ENCODE results near the gene SULT1A2. TPM values are rescaled to one million over a fixed set of nuclear protein-coding genes. Genes with fewer than 3 reads are reported as not detected.
"Not testable (repeated sequence)": the region's sequence is repeated elsewhere in the genome, so short reads cannot be mapped to it uniquely, and the experiment has no call there.

Gene SULT1A2
- total and polyA plus RNA-seq, 11 donors = 0.37 to 2.4 (median 0.70) TPM

DNA sequence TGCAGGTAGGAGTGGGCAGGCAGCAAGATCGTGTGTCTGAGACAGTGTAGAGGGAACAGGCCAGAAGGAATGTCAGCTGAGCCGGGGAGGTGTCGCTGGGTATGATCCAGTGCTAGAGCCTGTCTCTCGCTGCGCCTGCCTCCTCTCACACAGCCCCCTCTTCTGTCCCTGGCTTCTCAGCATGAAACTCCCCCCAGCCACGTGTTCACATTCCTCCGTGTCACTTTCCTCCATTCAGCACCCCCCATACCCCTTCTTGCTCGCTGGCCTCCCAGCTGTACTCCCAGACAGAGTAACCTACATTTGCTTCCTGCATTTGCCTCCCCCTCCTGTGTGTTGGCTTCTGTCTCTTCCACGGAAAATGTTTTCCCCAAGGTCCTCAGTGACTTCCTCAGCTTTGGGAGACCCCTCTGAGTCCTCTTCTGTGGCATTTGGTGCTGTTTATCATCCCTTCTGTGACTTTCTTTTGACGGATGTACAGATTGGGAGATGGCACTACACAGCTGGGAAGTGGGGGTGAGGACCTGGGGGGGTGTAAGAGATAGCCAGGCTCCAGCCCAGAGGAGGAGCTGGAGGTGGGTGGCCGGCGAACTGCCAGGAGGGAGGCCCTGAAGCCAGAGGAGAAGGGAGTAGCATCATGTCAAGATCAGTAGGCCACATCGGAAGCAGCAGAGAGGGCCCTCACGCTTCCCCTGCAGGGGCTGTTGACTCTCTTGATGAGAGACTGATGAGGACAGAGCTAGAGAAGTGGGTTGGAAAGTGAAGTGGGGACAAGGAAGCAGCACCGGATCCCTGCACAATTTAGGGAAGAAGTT lies 23.9 kb downstream of the SULT1A2 start:
- 33 to 39% (median 35%) methylated on average over 15 of the region's 15 CpGs for WGBS, 4 donors
- peak; percentile 89 to 97 (median 92) for ATAC-seq
- TF ChIP-seq, protein P1, sequence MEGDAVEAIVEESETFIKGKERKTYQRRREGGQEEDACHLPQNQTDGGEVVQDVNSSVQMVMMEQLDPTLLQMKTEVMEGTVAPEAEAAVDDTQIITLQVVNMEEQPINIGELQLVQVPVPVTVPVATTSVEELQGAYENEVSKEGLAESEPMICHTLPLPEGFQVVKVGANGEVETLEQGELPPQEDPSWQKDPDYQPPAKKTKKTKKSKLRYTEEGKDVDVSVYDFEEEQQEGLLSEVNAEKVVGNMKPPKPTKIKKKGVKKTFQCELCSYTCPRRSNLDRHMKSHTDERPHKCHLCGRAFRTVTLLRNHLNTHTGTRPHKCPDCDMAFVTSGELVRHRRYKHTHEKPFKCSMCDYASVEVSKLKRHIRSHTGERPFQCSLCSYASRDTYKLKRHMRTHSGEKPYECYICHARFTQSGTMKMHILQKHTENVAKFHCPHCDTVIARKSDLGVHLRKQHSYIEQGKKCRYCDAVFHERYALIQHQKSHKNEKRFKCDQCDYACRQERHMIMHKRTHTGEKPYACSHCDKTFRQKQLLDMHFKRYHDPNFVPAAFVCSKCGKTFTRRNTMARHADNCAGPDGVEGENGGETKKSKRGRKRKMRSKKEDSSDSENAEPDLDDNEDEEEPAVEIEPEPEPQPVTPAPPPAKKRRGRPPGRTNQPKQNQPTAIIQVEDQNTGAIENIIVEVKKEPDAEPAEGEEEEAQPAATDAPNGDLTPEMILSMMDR (IDR thresholded peaks at IDR 0.05) = no peak
- no peak for TF ChIP-seq POLR2A (IDR thresholded peaks at IDR 0.05)
- Histone ChIP-seq H3K27me3 (no peaks in the 10 kb centered on the region), H3K27ac (peak overlapping the region in 9 of 12 donors; percentile 24 to 79 (median 54)), H3K9me3 (no peaks in the 10 kb centered on the region), H3K4me1 (peaks cover 0 to 27% (median 19%) of the 10 kb centered on the region in 12 donors), H3K4me3 (peak overlapping the region in 2 of 12 donors; percentile 5 to 28), H3K36me3 (no peaks in the 10 kb centered on the region)
- intact Hi-C loops (cut with DNase I) = no loop called here
- peak in 4 of 5 donors; percentile 48 to 72 (median 66) for DNase-seq

DNA sequence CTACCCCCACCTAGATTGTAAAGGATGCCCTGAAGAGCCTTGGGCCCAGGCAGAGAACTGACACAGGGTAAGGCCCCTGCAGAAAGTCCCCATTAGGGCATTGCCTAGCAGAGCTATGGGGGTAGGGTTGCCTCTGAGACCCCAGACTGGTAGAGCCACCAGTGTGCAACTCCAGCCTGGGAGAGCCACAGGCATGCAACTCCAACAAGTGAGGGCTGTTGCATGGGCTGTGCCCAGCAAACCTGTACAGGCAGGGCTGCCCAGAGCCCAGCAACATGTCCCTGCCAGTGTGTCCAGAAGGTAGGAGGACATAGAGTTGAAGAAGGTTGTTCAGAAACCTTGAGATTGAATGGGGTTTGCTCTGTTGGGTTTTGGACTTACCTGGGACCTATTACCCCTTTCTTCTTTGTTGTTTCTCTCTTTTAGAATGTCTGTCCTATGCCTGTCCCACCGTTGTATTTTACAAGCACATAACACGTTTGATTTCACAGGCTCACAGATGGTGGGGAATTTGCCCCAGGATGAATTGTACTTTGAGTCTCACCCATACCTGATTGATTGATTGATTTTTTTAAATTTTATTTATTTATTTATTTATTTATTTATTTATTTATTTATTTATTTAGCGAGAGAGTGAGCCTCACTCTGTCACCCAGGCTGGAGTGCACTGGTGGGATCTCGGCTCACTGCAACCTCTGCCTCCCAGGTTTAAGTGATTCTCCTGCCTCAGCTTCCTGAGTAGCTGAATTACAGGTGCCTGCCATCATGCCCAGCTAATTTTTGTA lies 26.7 kb downstream of the SULT1A2 start:
- intact Hi-C loops (cut with DNase I) = no loop called here
- Histone ChIP-seq H3K9me3 (peaks cover 0 to 13% (median 4%) of the 10 kb centered on the region in 12 donors), H3K4me1 (peaks cover 0 to 27% (median 19%) of the 10 kb centered on the region in 12 donors), H3K27ac (no peak overlapping the region), H3K4me3 (no peak overlapping the region), H3K27me3 (no peaks in the 10 kb centered on the region), H3K36me3 (peaks cover 0 to 1% (median 0%) of the 10 kb centered on the region in 9 donors)
- DNase-seq (no peak), ATAC-seq (no peak)
- TF ChIP-seq, protein P1 (IDR thresholded peaks at IDR 0.05) = no peak
- no peak for TF ChIP-seq POLR2A (IDR thresholded peaks at IDR 0.05)
- 96 to 99% (median 98%) methylated on average over 4 of the region's 4 CpGs for WGBS, 4 donors

DNA sequence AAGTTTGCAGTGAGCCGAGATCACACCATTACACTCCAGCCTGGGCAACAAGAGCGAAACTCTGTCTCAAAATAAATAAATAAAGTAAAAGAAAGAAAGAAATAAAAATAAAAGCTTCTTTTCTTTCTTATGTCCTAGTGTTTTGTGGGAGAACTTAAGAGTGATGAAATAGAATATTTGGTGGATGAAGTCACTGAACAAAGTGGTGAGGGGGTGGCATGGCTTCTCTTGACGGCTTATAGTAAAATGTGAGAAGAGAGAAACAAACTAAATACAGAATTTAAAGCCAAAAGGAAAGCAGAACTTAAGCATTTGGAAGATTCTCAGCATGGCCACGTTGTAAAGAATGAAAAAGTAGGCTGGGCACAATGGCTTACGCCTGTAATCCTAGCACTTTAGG lies 27.8 kb downstream of the SULT1A2 start:
- peaks cover 0 to 4% (median 0%) of the 10 kb centered on the region in 9 donors for H3K36me3 ChIP-seq
- WGBS, 4 donors = 89 to 93% (median 91%) methylated on average over 5 of the region's 5 CpGs
- peaks cover 0 to 24% (median 19%) of the 10 kb centered on the region in 12 donors for H3K4me1 ChIP-seq
- H3K4me3 ChIP-seq = no peak overlapping the region
- TF ChIP-seq, protein P1 (IDR thresholded peaks at IDR 0.05) = no peak
- DNase-seq = no peak
- peaks cover 0 to 13% (median 4%) of the 10 kb centered on the region in 12 donors for H3K9me3 ChIP-seq
- intact Hi-C loops (cut with DNase I) = no loop called here
- no peak for ATAC-seq
- no peaks in the 10 kb centered on the region for H3K27me3 ChIP-seq
- no peak overlapping the region for H3K27ac ChIP-seq

DNA sequence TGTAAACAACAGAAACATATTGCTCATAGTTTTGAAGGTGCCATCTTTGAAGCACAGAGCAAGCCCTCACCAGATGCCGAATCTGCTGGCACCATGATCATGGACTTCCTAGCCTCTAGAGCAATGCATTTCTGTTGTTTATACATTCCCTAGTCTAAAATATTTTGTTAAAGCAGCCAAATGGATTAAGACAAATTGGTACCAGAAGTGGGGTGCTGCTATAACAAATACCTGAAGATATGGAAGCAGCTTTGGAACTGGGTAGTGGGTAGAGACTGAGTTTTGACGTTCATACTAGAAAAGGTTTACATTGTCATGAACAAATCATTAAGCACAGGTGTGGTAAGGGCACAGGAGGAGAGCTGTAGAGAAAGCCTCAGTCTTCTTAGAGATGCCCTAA lies 29.6 kb downstream of the SULT1A2 start:
- H3K4me3 ChIP-seq = no peak overlapping the region
- intact Hi-C loops (cut with DNase I) = no loop called here
- no peak overlapping the region for H3K27ac ChIP-seq
- no peaks in the 10 kb centered on the region for H3K27me3 ChIP-seq
- peaks cover 0 to 4% (median 0%) of the 10 kb centered on the region in 9 donors for H3K36me3 ChIP-seq
- TF ChIP-seq, protein P1 (IDR thresholded peaks at IDR 0.05) = no peak
- TF ChIP-seq POLR2A (IDR thresholded peaks at IDR 0.05) = no peak
- no peak for ATAC-seq
- no peak for DNase-seq
- H3K9me3 ChIP-seq = peaks cover 0 to 13% (median 4%) of the 10 kb centered on the region in 12 donors
- peaks cover 0 to 7% (median 5%) of the 10 kb centered on the region in 12 donors for H3K4me1 ChIP-seq
- WGBS, 4 donors = 94 to 99% (median 97%) methylated on average over 2 of the region's 2 CpGs

DNA sequence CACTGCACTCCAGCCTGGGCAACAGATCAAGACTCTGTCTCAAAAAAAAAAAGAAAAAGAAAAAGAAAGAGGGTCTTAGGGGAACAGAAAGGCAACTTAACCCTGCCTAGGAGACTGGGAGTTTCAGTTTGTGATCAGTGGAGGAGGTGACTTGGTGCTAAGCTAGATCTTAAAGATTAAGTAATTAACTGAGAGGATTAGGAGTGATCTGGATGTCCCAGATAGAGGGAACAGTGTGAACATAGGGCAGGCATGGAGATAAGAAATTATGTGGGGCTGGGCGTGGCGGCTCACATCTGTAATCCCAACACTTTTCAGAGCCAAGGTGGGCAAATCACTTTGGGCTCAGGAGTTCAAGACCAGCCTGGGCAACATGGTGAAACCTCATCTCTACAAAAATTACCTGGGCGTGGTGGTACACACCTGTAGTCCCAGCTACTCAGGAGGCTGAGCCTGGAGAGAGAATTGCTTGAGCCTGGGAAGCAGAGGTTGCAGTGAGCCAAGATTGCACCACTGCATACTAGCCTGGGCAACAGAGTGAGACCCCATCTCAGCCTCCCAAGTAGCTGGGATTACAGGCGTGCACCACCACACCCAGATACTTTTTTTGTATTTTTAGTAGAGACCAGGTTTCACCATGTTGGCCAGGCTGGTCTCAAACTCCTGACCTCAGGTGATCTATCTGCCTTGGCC lies 30.5 kb downstream of the SULT1A2 start:
- WGBS, 4 donors = 92 to 99% (median 98%) methylated on average over 4 of the region's 4 CpGs
- H3K36me3 ChIP-seq; intact Hi-C loops (cut with DNase I); ATAC-seq; H3K4me3 ChIP-seq; DNase-seq; H3K27ac ChIP-seq; H3K27me3 ChIP-seq: not testable (repeated sequence)
- H3K4me1 ChIP-seq = peaks cover 0 to 12% (median 9%) of the 10 kb centered on the region in 12 donors
- peaks cover 0 to 13% (median 4%) of the 10 kb centered on the region in 12 donors for H3K9me3 ChIP-seq

All from heart left ventricle (tissue), 16 donors.